Measurements from ENCODE around the gene ARHGAP18. TPM values are rescaled to one million over a fixed set of nuclear protein-coding genes. Genes with fewer than 3 reads are reported as not detected.
A peak's percentile ranks its signal among the peaks of the same experiment; 100 is the strongest.

ARHGAP18 gene
- total and polyA plus RNA-seq, 2 experiments from 2014 or later = 12.5 to 23.8 TPM

GRCh38 chr6:129568015-129568414 is 142.0 kb downstream of the ARHGAP18 start:
- Histone ChIP-seq H3K36me3 (ENCODE audit: low read depth) (no peaks in the 10 kb centered on the region), H4K20me1 (ENCODE audit: insufficient read depth) (no peaks in the 10 kb centered on the region), H3K4me3 (no peak overlapping the region), H3K27me3 (replicated peaks; ENCODE audit: insufficient read depth) (no peaks in the 10 kb centered on the region), H3K9ac (no peak overlapping the region), H3F3A (ENCODE audit: insufficient read depth) (no peaks in the 10 kb centered on the region), H3K27ac (no peak overlapping the region), H3K4me2 (ENCODE audit: unreplicated experiment) (no peak overlapping the region), H2AFZ (no peak overlapping the region), H3K4me1 (ENCODE audit: insufficient read depth) (no peaks in the 10 kb centered on the region), H3K9me2 (ENCODE audit: insufficient read depth) (no peaks in the 10 kb centered on the region), H3K9me3 (ENCODE audit: low read depth) (no peaks in the 10 kb centered on the region), H3K79me2 (ENCODE audit: insufficient read depth) (no peaks in the 10 kb centered on the region)
- WGBS, 2 experiments (ENCODE audit: low coverage in 1 of 2, low lambda C conversion rate in 2 of 2, missing lambda C conversion rate in 2 of 2) = 96 to 98% methylated on average over 4 of the region's 4 CpGs
- no peak for TF ChIP-seq EZH2phosphoT487 (IDR thresholded peaks at IDR 0.05; ENCODE audit: insufficient read depth, low read depth)
- TF ChIP-seq EZH2 (IDR thresholded peaks at IDR 0.05; ENCODE audit: insufficient read depth, poor library complexity, severe bottlenecking) = no peak
- no peak for DNase-seq
- in situ Hi-C loops (cut with MboI) = no loop called here

- no peaks in the 10 kb centered on the region for H3K4me1 ChIP-seq (ENCODE audit: insufficient read depth)
- H3K27ac ChIP-seq = no peak overlapping the region
- no peaks in the 10 kb centered on the region for H3K79me2 ChIP-seq (ENCODE audit: insufficient read depth)
- no peaks in the 10 kb centered on the region for H3K27me3 ChIP-seq (replicated peaks; ENCODE audit: insufficient read depth)
- H4K20me1 ChIP-seq (ENCODE audit: insufficient read depth) = no peaks in the 10 kb centered on the region
- H3K9me2 ChIP-seq (ENCODE audit: insufficient read depth) = no peaks in the 10 kb centered on the region
- no peak overlapping the region for H3K4me2 ChIP-seq (ENCODE audit: unreplicated experiment)
- H3K9me3 ChIP-seq (ENCODE audit: low read depth) = no peaks in the 10 kb centered on the region
- H2AFZ ChIP-seq = no peak overlapping the region
- peak; percentile 28 for DNase-seq
- H3F3A ChIP-seq (ENCODE audit: insufficient read depth) = no peaks in the 10 kb centered on the region
- in situ Hi-C loops (cut with MboI) = no loop called here
- no peak for TF ChIP-seq EZH2phosphoT487 (IDR thresholded peaks at IDR 0.05; ENCODE audit: insufficient read depth, low read depth)
- TF ChIP-seq EZH2 (IDR thresholded peaks at IDR 0.05; ENCODE audit: insufficient read depth, poor library complexity, severe bottlenecking) = no peak
- no peak overlapping the region for H3K4me3 ChIP-seq
- no peak overlapping the region for H3K9ac ChIP-seq
- no peaks in the 10 kb centered on the region for H3K36me3 ChIP-seq (ENCODE audit: low read depth)
- 78% methylated on average over 5 of the region's 5 CpGs for WGBS, 2 experiments (ENCODE audit: low coverage in 1 of 2, low lambda C conversion rate in 2 of 2, missing lambda C conversion rate in 2 of 2)
Measured at GRCh38 chr6:129567374-129567773, 142.6 kb downstream of the ARHGAP18 start.

- Histone ChIP-seq H2AFZ (no peak overlapping the region), H3K4me1 (ENCODE audit: insufficient read depth) (no peaks in the 10 kb centered on the region), H3K9me2 (ENCODE audit: insufficient read depth) (no peaks in the 10 kb centered on the region), H3K4me3 (no peak overlapping the region), H3K9ac (no peak overlapping the region), H3K36me3 (ENCODE audit: low read depth) (no peaks in the 10 kb centered on the region), H3K9me3 (ENCODE audit: low read depth) (no peaks in the 10 kb centered on the region), H3K27ac (no peak overlapping the region), H3F3A (ENCODE audit: insufficient read depth) (no peaks in the 10 kb centered on the region), H3K79me2 (ENCODE audit: insufficient read depth) (no peaks in the 10 kb centered on the region), H3K4me2 (ENCODE audit: unreplicated experiment) (no peak overlapping the region), H3K27me3 (replicated peaks; ENCODE audit: insufficient read depth) (no peaks in the 10 kb centered on the region), H4K20me1 (ENCODE audit: insufficient read depth) (no peaks in the 10 kb centered on the region)
- WGBS, 2 experiments (ENCODE audit: low coverage in 1 of 2, low lambda C conversion rate in 2 of 2, missing lambda C conversion rate in 2 of 2) = 27 to 41% methylated on average over 2 of the region's 2 CpGs
- no peak for TF ChIP-seq EZH2 (IDR thresholded peaks at IDR 0.05; ENCODE audit: insufficient read depth, poor library complexity, severe bottlenecking)
- TF ChIP-seq EZH2phosphoT487 (IDR thresholded peaks at IDR 0.05; ENCODE audit: insufficient read depth, low read depth) = no peak
- in situ Hi-C loops (cut with MboI) = no loop called here
- no peak for DNase-seq
Measured at GRCh38 chr6:129565811-129566210, 144.2 kb downstream of the ARHGAP18 start.

- Histone ChIP-seq H3K9me3 (ENCODE audit: low read depth) (no peaks in the 10 kb centered on the region), H4K20me1 (ENCODE audit: insufficient read depth) (no peaks in the 10 kb centered on the region), H3K4me3 (no peak overlapping the region), H3K9ac (no peak overlapping the region), H3F3A (ENCODE audit: insufficient read depth) (no peaks in the 10 kb centered on the region), H3K4me2 (ENCODE audit: unreplicated experiment) (no peak overlapping the region), H3K36me3 (ENCODE audit: low read depth) (no peaks in the 10 kb centered on the region), H3K4me1 (ENCODE audit: insufficient read depth) (no peaks in the 10 kb centered on the region), H2AFZ (no peak overlapping the region), H3K79me2 (ENCODE audit: insufficient read depth) (no peaks in the 10 kb centered on the region), H3K27ac (no peak overlapping the region), H3K27me3 (replicated peaks; ENCODE audit: insufficient read depth) (no peaks in the 10 kb centered on the region), H3K9me2 (ENCODE audit: insufficient read depth) (no peaks in the 10 kb centered on the region)
- TF ChIP-seq EZH2 (IDR thresholded peaks at IDR 0.05; ENCODE audit: insufficient read depth, poor library complexity, severe bottlenecking) = no peak
- no peak for TF ChIP-seq EZH2phosphoT487 (IDR thresholded peaks at IDR 0.05; ENCODE audit: insufficient read depth, low read depth)
- no peak for DNase-seq
- 90 to 93% methylated on average over 4 of the region's 4 CpGs for WGBS, 2 experiments (ENCODE audit: low coverage in 1 of 2, low lambda C conversion rate in 2 of 2, missing lambda C conversion rate in 2 of 2)
- in situ Hi-C loops (cut with MboI) = no loop called here
Measured at GRCh38 chr6:129565366-129565765, 144.6 kb downstream of the ARHGAP18 start.

- H3K9ac ChIP-seq = no peak overlapping the region
- no peak for TF ChIP-seq EZH2phosphoT487 (IDR thresholded peaks at IDR 0.05; ENCODE audit: insufficient read depth, low read depth)
- TF ChIP-seq EZH2 (IDR thresholded peaks at IDR 0.05; ENCODE audit: insufficient read depth, poor library complexity, severe bottlenecking) = no peak
- no peak overlapping the region for H3K4me3 ChIP-seq
- H3K9me2 ChIP-seq (ENCODE audit: insufficient read depth) = no peaks in the 10 kb centered on the region
- no peaks in the 10 kb centered on the region for H3K4me1 ChIP-seq (ENCODE audit: insufficient read depth)
- no peak overlapping the region for H3K27ac ChIP-seq
- H4K20me1 ChIP-seq (ENCODE audit: insufficient read depth) = no peaks in the 10 kb centered on the region
- 0 out of 2 replicates have a peak, but pooled peaks cover 4% of the 10 kb centered on the region for H3K36me3 ChIP-seq (ENCODE audit: low read depth)
- H3K79me2 ChIP-seq (ENCODE audit: insufficient read depth) = no peaks in the 10 kb centered on the region
- no peak overlapping the region for H3K4me2 ChIP-seq (ENCODE audit: unreplicated experiment)
- 0 out of 2 replicates have a peak, but pooled peaks cover 4% of the 10 kb centered on the region for H3F3A ChIP-seq (ENCODE audit: insufficient read depth)
- no peak for DNase-seq
- no peaks in the 10 kb centered on the region for H3K27me3 ChIP-seq (replicated peaks; ENCODE audit: insufficient read depth)
- in situ Hi-C loops (cut with MboI) = no loop called here
- H2AFZ ChIP-seq = no peak overlapping the region
- 98 to 100% methylated on average over 1 of the region's 1 CpG for WGBS, 2 experiments (ENCODE audit: low coverage in 1 of 2, low lambda C conversion rate in 2 of 2, missing lambda C conversion rate in 2 of 2)
- H3K9me3 ChIP-seq (ENCODE audit: low read depth) = no peaks in the 10 kb centered on the region
Measured at GRCh38 chr6:129558248-129558647, 151.7 kb downstream of the ARHGAP18 start.
